K562 treated with DMSO at 1 percent for 12 hours (cell line): ENCODE measurements around the gene ZNF33A. TPM values are rescaled to one million over a fixed set of nuclear protein-coding genes. Genes with fewer than 3 reads are reported as not detected.

Experiments used
- total RNA-seq: library from RNA; unstranded; fragments of 300-600 nt; gene quantifications from 2 replicates; pipeline ENCODE4 v1.2.3, GENCODE V29; 2022; ENCODE audit not compliant: insufficient read depth

The ZNF33A gene
- 1.8 and 7.3 TPM in 2 replicates for total RNA-seq

GRCh38 chr10:38010119-38010903 is at the start of gene ZNF33A:
Gene ZNF33A (plus strand): TSS chr10:38010675. CDS start chr10:38012342, 1,667 bp downstream.

DNA sequence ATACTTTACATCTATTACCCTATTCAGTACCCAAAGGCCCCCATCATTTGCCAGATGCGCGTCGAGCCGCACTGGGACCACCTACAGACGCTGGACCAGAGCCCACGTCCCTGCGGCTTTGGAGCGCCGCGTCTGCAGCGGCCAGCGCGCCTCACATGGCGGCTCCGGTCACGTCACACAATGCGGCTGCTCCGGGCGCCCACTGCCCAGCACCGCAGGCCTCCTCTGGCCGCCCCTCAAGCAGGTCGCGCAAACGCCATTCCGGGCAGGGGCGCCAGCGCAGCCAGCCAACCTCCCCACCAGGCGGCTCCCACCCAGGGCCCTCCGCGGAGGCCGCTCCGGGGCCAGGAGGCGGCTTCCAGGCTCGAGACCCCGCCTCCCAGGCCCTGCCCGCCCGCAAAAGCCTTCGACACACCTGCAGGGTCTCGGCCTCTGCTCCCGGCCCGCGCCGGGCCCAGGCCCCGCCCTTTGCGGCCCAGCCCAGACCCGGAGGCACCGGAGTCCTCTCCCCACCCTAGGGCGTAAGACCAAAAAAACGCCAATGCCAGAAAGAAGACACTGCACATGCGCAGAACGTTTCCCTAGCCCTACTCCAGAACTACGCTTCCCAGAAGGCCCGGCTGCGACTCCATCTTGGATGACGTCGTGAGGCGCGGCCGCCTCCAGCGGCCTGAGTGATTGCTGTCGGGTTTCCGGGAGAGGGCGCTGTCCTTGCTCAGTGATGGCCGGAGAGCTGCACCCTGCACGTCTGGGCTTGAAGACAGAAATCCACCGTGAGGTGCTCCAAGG is 34.2 kb upstream of the ZNF33A start, which contains the start of gene ZNF25:
Gene ZNF25, minus strand, starts transcription at position 557 of the 789 bp plus-strand sequence. CDS start 4,925 bp downstream, outside the sequence.

DNA sequence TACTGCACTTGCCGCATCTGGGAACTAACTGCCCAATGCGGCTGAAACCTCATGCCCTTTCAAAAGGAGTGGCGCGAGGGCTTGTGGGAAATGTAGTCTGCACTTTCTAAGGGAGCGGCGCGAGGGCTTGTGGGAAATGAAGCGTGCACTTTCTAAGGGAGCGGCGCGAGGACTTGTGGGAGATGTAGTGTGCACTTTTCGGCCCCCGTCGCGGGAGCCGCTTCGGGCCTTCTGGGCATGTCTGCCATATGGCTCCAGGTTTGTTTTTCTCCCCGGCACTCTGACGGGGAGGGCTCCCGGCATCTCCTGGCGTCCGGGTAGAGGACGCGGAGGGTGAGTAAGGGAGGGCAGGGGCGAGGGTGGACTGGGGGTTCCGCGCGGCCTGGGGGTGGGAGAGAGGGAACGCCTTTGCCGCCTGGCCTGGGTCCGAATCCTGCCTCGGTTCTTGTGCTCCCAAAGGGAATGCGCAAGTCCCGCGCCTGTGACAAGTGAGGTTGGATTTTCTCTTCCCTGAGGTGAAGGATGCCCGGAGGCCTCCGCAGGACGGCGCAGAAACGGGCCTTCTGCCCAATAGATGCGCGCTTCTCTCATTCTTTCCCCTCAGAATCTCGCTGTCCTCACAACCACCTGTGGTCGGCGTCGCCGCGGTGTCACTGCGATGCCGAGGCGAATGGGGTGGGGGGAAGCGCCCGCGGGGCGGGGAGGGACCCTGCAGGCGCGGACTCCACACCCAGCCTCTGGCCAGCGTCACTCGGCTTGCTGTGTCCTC is 83.9 kb downstream of the ZNF33A start, which contains the start of gene ZNF37A:
Gene ZNF37A, plus strand, starts transcription at position 180 of the 769 bp plus-strand sequence. CDS start 2,281 bp downstream, outside the sequence.

Other genes starting within 250 kb of the ZNF33A start
- gene ZNF248, start 153.1 kb upstream of the ZNF33A start, total RNA-seq: 6.2 and 8.5 TPM in 2 replicates
- 0.48 and 0.83 TPM in 2 replicates for gene ZNF25, start 34.0 kb upstream of the ZNF33A start, total RNA-seq
- 1.5 and 7.5 TPM in 2 replicates for gene ZNF37A, start 83.7 kb downstream of the ZNF33A start, total RNA-seq